Neural cell (in vitro differentiated cells): ENCODE data around the gene LAMTOR3. TPM values are rescaled to one million over a fixed set of nuclear protein-coding genes. Genes with fewer than 3 reads are reported as not detected.

Experiments used
- H2AFZ ChIP-seq: fragments of 200-600, 300-800 bp; sonication (generic), shearing (Covaris generic); 2 replicates; pipeline ENCODE4 v1.6.0; 2014; ENCODE audit warnings: low read depth, mild to moderate bottlenecking, antibody characterized with exemption, low read length, moderate library complexity
- H3F3A ChIP-seq: fragments of 200-600 bp; shearing (Covaris generic); 2 replicates; pipeline ENCODE4 v1.6.1; 2016; ENCODE audit warnings: mild to moderate bottlenecking, moderate library complexity, mixed read lengths, antibody characterized with exemption, low read length; ENCODE audit not compliant: insufficient read depth, poor library complexity, severe bottlenecking
- H3K27ac ChIP-seq: fragments of 200-600, 300-800 bp; sonication (generic), shearing (Covaris generic); 2 replicates; pipeline ENCODE4 v1.5.1; 2014; ENCODE audit warnings: mild to moderate bottlenecking, low read length, moderate library complexity
- H3K27me3 ChIP-seq: fragments of 300-800, 200-600 bp; sonication (generic), shearing (Covaris generic); 2 replicates; pipeline ENCODE4 v1.6.0; 2014; ENCODE audit warnings: mild to moderate bottlenecking, low read depth, low read length, moderate library complexity; ENCODE audit not compliant: insufficient read depth
- H3K36me3 ChIP-seq: fragments of 300-800, 200-600 bp; sonication (generic), shearing (Covaris generic); 2 replicates; pipeline ENCODE4 v1.5.1; 2014; ENCODE audit warnings: mild to moderate bottlenecking, antibody characterized with exemption, low read length, moderate library complexity; ENCODE audit not compliant: insufficient read depth
- H3K4me2 ChIP-seq: fragments of 300-800, 200-600 bp; sonication (generic), shearing (Covaris generic); 2 replicates; pipeline ENCODE4 v1.6.0; 2014; ENCODE audit warnings: mild to moderate bottlenecking, low read length
- H3K4me3 ChIP-seq: fragments of 300-800, 200-600 bp; sonication (generic), shearing (Covaris generic); 2 replicates; pipeline ENCODE4 v1.5.1; 2014; ENCODE audit warnings: mild to moderate bottlenecking, low read length, moderate library complexity
- H3K79me2 ChIP-seq: fragments of 200-600 bp; shearing (Covaris generic); replicated peaks from 2 replicates; pipeline ENCODE4 v1.6.0; 2014; ENCODE audit warnings: mild to moderate bottlenecking, low read length, moderate library complexity; ENCODE audit not compliant: insufficient read depth
- H3K9ac ChIP-seq: fragments of 300-800, 200-600 bp; sonication (generic), shearing (Covaris generic); 2 replicates; pipeline ENCODE4 v1.6.1; 2016; ENCODE audit warnings: mild to moderate bottlenecking, low read length, mixed read lengths
- H3K9me2 ChIP-seq: fragments of 200-600 bp; shearing (Covaris generic); 2 replicates; pipeline ENCODE4 v1.6.1; 2016; ENCODE audit warnings: mild to moderate bottlenecking, low read length, mixed read lengths; ENCODE audit not compliant: insufficient read depth
- H3K9me3 ChIP-seq: fragments of 200-600, 300-800 bp; sonication (generic), shearing (Covaris generic); 2 replicates; pipeline ENCODE4 v1.6.1; 2016; ENCODE audit warnings: mild to moderate bottlenecking, mixed run types, low read length, moderate library complexity, mixed read lengths
- H4K20me1 ChIP-seq: fragments of 200-600 bp; shearing (Covaris generic); 2 replicates; pipeline ENCODE4 v1.6.1; 2016; ENCODE audit warnings: mild to moderate bottlenecking, mixed run types; ENCODE audit not compliant: insufficient read depth
- CTCF ChIP-seq: fragments of 450-650 bp; IDR thresholded peaks from 2 replicates; pipeline ENCODE4 v1.5.1; 2014; ENCODE audit warnings: antibody characterized with exemption, mild to moderate bottlenecking, moderate library complexity; ENCODE audit not compliant: poor library complexity, severe bottlenecking
- EP300 ChIP-seq: fragments of 450-650 bp; conservative IDR thresholded peaks from 2 replicates; pipeline ENCODE4 v1.6.1; 2014; ENCODE audit warnings: antibody characterized with exemption, mild to moderate bottlenecking, moderate library complexity; ENCODE audit not compliant: poor library complexity, severe bottlenecking
- EZH2 ChIP-seq: fragments of 200-600, 300-800 bp; shearing (Covaris generic), sonication (generic); IDR thresholded peaks from 2 replicates; pipeline ENCODE4 v1.6.1; 2014; ENCODE audit warnings: antibody characterized with exemption, low read length, borderline replicate concordance, mild to moderate bottlenecking; ENCODE audit not compliant: insufficient read depth, poor library complexity, severe bottlenecking
- MXI1 ChIP-seq: fragments of 450-650 bp; conservative IDR thresholded peaks from 2 replicates; pipeline ENCODE4 v1.6.1; 2014; ENCODE audit warnings: antibody characterized with exemption, mild to moderate bottlenecking; ENCODE audit not compliant: poor library complexity, severe bottlenecking
- POLR2AphosphoS5 ChIP-seq: IDR thresholded peaks from 2 replicates; pipeline ENCODE4 v1.6.1; 2012
- RAD21 ChIP-seq: fragments of 450-650 bp; conservative IDR thresholded peaks from 2 replicates; pipeline ENCODE4 v1.6.1; 2014; ENCODE audit warnings: antibody characterized with exemption, mild to moderate bottlenecking, moderate library complexity
- REST ChIP-seq: IDR thresholded peaks from 2 replicates; pipeline ENCODE4 v1.6.1; 2012; ENCODE audit warnings: borderline replicate concordance
- SMC3 ChIP-seq: fragments of 450-650 bp; conservative IDR thresholded peaks from 2 replicates; pipeline ENCODE4 v1.6.1; 2014; ENCODE audit warnings: antibody characterized with exemption, mild to moderate bottlenecking, moderate library complexity; ENCODE audit not compliant: poor library complexity
- TAF1 ChIP-seq: IDR thresholded peaks from 2 replicates; pipeline ENCODE4 v1.6.1; 2012; ENCODE audit warnings: low read depth
- polyA plus RNA-seq: library from polyadenylated mRNA; depleted of rRNA; stranded (reverse); fragments of >200 nt; gene quantifications from 2 replicates; pipeline ENCODE4 v1.2.3, GENCODE V29; 2014

The LAMTOR3 gene
- polyA plus RNA-seq, 1 donor from 2014 or later: 203 TPM

GRCh38 chr4:99841129-99841528 lies 53.1 kb downstream of the LAMTOR3 start:
- H3K9me3 ChIP-seq: no peaks in the 10 kb centered on the region
- TF ChIP-seq MXI1: no peak

GRCh38 chr4:99838927-99839326 lies 55.3 kb downstream of the LAMTOR3 start:
- H3K79me2 ChIP-seq: no peaks in the 10 kb centered on the region
- H4K20me1 ChIP-seq: no peaks in the 10 kb centered on the region
- H2AFZ ChIP-seq: no peak overlapping the region
- no peak overlapping the region for H3K9ac ChIP-seq
- no peak overlapping the region for H3K27ac ChIP-seq
- H3K4me3 ChIP-seq: no peak overlapping the region
- H3F3A ChIP-seq: no peaks in the 10 kb centered on the region
- H3K4me2 ChIP-seq: no peak overlapping the region
- H3K27me3 ChIP-seq: no peaks in the 10 kb centered on the region
- no peaks in the 10 kb centered on the region for H3K9me2 ChIP-seq
- TF ChIP-seq TAF1 (no peak), SMC3 (no peak), POLR2AphosphoS5 (no peak), MXI1 (no peak), RAD21 (no peak)
- no peaks in the 10 kb centered on the region for H3K9me3 ChIP-seq
- H3K36me3 ChIP-seq: no peaks in the 10 kb centered on the region

More at GRCh38 chr4:99841129-99841528, 53.1 kb downstream of the LAMTOR3 start:
- Histone ChIP-seq H3K9me2 (no peaks in the 10 kb centered on the region), H3K79me2 (no peaks in the 10 kb centered on the region), H2AFZ (no peak overlapping the region), H3K36me3 (no peaks in the 10 kb centered on the region), H3K27ac (no peak overlapping the region), H3K27me3 (no peaks in the 10 kb centered on the region), H4K20me1 (no peaks in the 10 kb centered on the region), H3K4me3 (no peak overlapping the region), H3F3A (no peaks in the 10 kb centered on the region), H3K4me2 (no peak overlapping the region), H3K9ac (no peak overlapping the region)

- Histone ChIP-seq H3K4me3 (no peak overlapping the region), H3K4me2 (no peak overlapping the region), H3K27me3 (no peaks in the 10 kb centered on the region)
Measured at GRCh38 chr4:99835942-99836341, 58.3 kb downstream of the LAMTOR3 start.

More at GRCh38 chr4:99835942-99836341, 58.3 kb downstream of the LAMTOR3 start:
- Histone ChIP-seq H3K9me2 (no peaks in the 10 kb centered on the region), H2AFZ (no peak overlapping the region), H3K27ac (no peak overlapping the region), H3K79me2 (no peaks in the 10 kb centered on the region), H4K20me1 (no peaks in the 10 kb centered on the region), H3F3A (no peaks in the 10 kb centered on the region), H3K9ac (no peak overlapping the region), H3K9me3 (no peaks in the 10 kb centered on the region), H3K36me3 (no peaks in the 10 kb centered on the region)
- no peak for TF ChIP-seq EP300
- no peak for TF ChIP-seq TAF1
- TF ChIP-seq MXI1: no peak
- TF ChIP-seq EZH2: no peak
- no peak for TF ChIP-seq REST
- TF ChIP-seq RAD21: no peak
- no peak for TF ChIP-seq CTCF
- no peak for TF ChIP-seq SMC3
- TF ChIP-seq POLR2AphosphoS5: no peak
